GM18873 (cell line): ENCODE results near the gene OLFML1.

Experiments used
- ATAC-seq: cut with Tn5 transposase; IDR thresholded peaks from one replicate; pipeline ENCODE4 v1.9.1; 2021; ENCODE audit warnings: mild to moderate bottlenecking, moderate library complexity, moderate number of reproducible peaks; ENCODE audit not compliant: unreplicated experiment, low FRiP score

Gene OLFML1

DNA sequence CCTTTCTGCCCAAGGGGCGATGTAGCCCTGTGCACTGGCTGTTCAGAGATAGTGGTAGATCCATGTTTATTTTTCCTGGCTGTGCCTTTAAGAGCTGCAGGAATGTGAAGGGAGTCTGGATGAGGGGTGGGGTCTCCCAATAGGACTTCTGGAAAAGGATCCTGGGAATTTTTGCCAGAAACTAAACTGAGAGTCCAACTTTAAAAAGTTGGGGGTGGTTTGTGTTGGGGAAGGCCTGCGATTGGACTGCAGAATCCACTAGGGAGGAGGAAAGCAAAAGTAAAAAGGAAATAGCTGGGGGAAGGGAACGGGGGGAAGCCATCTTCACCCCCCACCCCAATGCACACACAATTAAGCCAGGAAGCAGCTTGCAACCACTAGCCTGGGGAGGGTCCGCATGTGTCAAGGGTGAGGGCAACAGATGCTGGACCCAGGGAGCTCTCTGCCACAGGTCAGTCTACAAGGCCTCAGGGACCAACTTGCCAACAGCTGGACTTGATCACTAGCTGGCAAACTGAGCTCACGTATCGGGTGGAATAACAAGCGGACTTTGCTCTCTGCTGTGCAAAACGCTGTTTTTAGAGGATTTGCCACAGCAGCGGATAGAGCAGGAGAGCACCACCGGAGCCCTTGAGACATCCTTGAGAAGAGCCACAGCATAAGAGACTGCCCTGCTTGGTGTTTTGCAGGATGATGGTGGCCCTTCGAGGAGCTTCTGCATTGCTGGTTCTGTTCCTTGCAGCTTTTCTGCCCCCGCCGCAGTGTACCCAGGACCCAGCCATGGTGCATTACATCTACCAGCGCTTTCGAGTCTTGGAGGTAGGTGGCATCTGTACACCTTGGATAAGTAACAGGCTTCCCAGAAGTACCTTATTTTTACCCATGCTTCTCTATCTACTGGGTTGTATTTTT is at the start of gene OLFML1:
OLFML1 (plus strand) TSS at position 321 of the 912 bp plus-strand sequence; CDS start at position 691, 370 bp downstream.
- no peak for ATAC-seq

DNA sequence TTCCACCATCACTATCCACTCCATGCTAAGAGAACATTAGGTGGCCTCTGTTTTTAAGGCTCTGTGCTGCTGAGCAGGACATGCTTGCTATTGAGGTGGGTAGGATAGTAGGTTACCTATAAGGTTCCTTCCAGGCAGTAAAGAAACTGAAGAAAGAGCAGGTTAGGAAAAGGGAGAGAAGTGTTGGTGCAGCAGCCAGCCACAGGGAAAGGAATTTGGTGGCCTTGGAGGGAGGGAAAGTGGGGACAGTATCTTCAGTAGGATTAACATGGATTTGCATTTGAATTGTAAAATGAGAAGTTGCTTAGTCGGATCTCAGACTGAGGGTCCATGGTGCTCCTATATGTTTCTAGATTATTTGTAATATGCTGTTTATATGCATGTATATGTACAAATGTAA is 49.2 kb upstream of the OLFML1 start:
- ATAC-seq: no peak

DNA sequence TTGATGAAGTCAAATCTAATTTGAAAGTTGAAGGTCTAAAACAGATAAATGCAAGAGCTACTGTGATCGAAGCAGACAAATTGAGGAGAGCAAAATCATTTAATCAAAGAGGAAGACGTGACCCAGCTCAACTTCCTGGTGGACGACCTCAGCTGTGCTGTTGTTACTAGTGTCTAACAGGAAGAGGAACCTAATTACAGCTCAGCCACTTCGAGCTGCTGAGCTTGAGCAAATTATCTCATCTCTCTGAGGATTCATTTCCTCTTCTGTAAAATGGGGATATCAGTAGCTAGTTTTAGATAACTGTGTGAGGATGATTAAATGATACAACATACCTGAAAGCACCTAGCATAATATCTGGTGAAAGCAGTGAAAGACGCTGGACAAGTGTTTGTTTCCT is 48.6 kb upstream of the OLFML1 start:
- ATAC-seq: peak; percentile 50

DNA sequence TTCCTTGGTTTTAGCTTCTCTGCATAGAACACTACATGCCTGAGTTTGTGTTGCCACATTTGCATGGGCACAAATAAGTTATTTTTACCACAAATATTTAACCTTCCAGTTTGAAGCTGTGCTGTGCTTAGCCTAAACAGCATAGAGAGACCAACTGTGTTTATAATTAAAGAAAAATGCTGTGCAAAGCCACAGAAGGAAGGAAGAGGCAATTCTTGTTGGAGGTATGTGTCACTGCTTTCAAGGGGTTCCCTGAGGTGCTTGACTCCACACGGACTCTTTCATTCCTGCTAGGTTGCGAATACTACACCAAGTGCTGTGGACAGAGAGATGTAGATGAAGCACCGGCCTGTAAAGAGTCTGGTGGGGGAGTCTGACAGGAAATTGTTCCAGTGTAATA is 47.6 kb upstream of the OLFML1 start:
- ATAC-seq: no peak

DNA sequence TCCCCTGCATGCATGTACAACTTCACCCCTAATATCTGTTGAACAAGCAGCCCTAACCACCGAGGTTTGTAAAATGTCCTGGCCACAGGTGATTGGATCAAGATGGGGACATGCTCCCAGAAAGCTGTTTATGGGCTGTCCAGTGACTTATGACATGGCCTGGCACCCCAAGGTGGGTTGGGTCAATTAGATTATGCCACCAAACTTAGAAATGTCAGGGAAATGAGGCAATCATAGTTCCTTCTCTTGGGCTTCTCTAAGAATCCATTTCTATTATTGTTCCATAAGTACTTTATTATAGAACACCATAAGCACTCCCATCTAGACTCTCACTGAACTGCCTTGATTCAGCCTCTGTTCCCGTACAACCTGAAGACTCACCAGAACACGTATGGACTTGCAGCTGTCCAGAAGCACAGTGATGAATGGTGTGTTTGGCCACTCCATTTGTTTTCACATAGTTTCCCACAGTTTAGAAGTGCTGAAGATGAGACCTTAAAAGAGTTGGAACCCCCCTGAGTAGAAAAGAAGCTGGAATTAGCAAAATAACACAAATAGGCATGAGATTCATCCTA is 45.5 kb upstream of the OLFML1 start:
- ATAC-seq: no peak

DNA sequence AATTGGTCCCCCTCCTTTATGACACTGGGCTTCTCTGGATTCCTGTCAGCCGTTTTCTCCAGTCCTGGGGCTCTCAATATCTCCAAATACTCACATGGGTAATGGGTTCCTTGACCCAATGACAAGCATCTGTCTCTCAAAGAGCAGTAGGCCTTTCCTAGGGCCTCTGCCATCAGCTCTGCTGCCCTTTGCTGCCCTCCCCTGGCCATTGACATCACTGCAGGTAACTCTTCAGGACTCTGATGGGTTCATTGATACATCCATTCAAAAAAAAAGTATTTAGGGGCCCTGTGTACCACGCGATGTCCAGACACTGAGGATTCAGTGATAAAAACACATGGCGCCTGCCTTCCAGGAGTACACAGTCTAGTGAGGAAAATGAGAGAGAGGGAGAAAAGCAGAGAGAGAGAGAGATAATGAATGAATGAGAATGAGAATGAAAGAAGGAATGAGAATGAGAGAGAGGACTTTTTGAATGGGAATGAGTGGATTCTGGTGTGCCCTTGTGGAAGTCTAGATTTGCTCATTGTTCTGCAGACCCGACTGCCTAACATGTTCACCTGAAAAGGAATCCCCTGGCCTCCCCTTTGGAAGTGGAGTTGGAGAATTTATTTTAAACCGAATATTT is 42.6 kb upstream of the OLFML1 start:
- ATAC-seq: no peak

DNA sequence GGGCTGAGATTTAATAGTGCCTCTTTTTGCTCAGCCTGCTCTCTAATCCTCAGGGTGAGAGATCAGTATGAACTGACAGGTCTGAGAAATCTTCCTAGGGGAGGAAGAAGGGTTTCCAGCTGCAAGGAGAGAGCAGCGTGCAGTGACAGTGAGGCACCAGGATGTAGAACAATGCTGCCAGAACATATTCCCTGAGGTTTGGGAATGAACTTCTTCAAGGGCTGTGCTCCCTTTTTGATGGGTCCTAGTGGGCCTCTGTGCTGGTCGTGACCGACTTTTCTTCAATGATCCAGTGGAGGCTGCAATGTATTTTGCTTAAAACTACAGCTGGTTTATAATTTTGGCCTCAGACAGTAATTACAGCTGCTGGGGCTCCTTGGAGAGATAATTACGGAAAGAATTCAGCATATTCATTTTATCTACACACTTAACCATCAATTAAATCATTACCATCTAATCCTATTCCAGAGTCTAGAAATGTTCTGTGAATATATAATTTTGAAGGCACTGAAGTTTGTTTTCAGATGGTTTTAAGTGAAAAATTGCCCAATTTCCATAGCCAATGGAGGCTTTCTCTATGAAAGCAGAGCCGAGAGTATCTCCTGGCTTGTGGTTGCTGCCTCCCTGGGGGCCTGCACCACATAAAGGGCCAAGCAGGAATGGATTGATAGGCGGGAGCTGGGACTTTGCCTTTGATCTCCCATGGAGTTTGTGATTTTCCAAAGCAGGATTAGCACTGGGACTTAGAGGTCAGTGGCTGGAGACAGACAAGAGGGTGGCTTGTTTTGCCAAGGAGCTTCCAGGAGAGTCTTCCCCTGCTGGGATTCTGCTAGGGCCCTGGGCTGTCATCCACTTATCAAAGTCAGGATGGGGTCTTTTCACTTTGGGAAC is 41.0 kb upstream of the OLFML1 start:
- ATAC-seq: no peak

DNA sequence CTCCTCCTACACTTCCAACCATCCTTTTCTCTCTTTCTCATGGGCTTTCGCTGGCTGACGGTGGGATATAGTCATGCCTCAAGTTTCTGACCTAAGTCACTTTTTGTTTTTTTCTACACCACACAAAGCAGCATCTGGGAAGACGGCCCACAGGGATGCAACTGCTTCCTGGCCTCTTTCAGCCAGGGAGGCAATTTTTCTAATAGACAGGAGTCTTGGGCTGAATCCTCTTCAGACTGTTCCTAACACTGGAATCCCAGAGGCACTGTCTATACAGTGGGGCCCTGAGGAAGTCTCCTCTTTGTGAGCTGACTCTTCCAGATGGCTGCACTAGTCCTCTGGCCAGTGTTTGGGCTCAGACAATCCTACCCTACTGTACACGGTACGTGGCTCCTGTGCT is 39.7 kb upstream of the OLFML1 start:
- no peak for ATAC-seq

DNA sequence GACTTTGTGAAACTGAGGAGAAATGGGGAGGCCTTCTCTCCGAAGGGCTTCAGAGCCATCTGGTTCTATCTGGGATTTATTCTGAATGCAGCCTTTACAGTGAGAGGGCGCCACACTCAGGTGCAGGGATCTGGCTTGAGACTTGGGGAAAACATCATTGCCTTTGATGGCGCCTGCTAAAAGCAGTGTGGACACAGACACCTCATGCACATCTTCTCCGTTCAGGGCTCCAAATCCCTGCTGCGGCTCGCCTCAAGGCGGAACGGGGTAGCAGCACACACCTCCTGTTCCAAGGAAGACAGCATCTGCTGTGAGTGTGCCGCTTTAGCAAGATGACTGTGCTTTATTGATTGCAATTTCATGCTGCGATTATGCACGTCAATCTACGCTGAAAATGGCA is 37.1 kb upstream of the OLFML1 start:
- no peak for ATAC-seq

DNA sequence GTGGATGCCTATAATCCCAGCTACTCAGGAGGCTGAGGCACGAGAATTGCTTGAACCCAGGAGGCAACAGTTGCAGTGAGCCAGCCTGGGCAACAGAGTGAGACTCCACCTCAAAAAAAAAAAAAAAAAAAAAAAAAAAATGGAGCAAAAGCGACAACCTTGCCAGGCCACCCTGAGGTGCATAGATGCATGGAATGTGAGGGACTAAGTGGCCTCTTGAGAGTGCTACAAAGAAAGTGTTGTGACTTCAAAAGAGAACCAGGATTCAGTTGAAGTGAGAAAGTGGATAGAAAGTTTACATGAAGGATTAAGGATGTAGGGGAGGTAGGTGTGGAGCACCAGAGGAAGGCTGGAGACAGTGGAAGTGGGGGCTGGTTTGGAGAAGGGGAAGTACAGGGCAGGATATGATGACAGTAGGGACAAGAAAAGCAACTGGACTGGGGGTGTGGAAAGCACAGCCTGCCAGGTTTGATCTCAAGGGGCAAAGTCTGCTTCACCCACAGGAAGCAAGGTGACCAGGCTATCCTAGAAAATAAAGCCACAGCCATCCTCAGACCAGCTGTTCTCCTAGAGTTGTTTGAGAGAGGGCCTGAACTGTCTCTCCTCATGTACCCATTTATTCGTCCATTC is 36.0 kb upstream of the OLFML1 start:
- ATAC-seq: no peak

DNA sequence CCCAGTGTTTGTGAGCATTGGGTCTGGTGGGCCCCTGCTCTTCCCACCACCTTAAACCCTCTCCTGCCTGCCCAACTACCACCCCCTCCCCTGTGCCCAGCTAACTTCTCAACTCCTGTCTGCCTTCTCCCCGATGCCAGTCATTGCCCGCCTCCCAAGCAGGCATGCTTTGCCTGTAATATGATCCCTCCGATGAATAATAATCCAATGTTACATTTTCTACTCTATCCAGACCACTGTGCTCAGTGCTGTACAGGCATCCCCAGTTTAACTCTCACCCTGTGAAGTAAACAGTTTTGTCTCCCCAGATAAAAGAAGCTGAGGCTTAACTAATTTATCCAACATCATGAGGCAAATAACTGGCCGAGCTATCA is 35.5 kb upstream of the OLFML1 start:
- ATAC-seq: no peak

DNA sequence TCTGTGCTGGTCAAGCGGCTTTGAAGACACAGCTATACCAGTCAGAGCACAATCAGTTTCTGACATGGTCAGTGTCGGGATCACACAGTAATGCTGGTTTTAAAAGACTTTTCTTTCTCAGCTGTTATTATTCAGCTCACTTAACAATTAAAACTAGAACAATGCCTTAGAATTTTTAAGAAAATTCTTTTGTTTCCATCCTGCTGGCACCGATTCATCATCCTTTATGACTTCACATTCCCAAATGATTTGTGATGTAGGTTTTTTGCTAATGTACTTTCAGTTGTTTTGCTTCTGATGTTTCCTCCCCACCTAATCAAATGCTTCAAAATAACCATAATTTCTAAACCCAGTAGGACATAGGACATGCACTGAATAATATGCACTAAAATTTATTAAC is 34.5 kb upstream of the OLFML1 start:
- ATAC-seq: no peak

DNA sequence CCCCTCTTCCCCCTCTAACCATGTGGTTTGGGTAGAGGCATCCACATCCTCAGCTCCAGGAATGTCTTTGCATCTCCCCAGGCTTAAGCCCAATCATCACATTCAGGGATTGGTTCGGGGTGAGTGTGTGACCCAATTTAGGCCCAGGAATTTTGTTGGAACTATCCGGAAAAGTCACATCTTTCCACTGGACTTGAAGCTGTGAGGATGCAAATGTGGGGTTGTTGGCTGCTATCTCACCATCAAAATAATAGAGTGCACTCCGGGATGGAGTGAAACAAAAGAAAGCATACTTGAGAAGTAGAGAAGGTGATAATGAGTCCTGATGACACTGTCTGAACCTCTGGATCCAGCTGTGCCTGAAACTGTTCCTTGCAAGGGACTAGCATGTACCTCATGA is 33.8 kb upstream of the OLFML1 start:
- no peak for ATAC-seq

DNA sequence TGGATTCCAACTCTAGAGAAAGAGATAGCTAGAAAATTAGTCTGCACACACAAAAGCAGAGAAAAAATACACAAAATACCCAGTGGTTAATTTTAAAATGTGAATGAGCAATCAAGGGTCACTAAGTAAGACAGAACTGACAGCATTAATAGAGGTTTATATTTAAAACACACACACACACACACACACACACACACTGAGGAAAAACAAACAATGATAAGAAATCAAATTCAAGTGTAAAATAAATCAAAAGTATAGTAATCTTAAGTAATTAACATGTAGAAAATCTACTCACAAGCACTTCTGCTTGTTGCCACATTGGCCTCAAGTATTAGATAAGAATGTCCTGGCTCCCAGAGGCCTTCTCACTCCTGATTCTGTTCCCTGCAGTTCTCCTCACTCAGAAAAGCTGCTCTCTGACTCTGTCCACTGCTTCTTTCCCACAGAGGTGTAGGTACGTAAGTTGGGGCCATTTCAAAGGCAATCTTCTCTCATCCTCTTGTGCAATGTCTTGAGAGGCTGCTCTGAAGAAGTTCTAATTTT is 33.3 kb upstream of the OLFML1 start:
- ATAC-seq: no peak

DNA sequence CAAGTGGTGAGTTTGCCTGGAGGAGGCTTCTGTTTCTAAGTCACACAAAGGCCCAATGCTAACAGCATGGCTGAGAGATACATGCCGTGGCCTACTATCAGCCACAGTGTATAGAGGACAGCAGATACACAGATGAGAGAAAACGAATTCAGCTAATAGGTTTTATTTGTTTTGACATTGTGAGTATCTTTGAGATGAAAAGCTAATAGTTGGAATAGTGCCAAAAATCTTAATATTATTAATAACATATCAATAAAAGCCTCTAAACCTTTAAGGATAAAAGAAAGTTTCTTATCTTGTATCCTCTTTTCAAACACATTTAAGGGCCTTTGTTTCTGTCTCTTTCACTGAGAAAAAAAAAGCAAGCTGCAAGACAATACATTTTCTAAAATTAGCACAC is 30.5 kb upstream of the OLFML1 start:
- ATAC-seq: no peak

DNA sequence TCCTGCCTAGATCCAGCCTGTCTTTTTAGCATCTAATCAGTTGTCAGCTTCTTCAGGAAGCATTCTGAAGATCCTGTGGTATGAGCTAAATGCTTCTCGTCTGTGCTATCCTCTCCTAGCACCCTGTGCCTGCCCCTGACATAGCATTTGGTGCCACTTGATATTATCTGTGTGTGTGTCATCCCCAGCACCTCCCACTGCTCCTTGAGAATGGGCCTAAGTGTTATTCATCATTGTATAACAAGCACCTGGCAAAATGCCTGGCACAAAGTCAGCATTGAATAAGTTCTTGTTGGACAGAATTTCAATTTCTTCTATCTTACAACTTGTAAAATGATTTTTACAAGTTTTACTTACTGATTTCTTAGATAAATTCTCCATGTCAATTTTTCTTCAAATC is 28.1 kb upstream of the OLFML1 start:
- ATAC-seq: no peak

DNA sequence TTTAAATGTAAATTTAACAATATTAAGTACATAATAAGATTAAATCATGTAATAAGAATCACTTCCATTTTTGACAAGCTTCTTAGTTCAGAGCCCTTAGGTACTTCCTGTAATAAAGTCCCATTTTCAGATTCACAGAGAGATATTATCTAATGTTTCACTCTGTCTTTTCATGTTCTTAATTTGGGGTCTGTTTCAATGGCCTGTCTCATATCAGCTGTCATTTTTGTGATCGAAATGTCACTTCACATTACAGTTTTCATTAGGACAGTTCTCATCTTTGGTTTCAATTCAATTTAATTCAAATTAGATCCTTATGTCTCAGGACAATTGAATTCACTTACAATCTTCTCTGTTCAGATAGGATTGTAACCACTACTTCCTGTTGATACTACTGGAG is 22.6 kb upstream of the OLFML1 start:
- ATAC-seq: no peak

DNA sequence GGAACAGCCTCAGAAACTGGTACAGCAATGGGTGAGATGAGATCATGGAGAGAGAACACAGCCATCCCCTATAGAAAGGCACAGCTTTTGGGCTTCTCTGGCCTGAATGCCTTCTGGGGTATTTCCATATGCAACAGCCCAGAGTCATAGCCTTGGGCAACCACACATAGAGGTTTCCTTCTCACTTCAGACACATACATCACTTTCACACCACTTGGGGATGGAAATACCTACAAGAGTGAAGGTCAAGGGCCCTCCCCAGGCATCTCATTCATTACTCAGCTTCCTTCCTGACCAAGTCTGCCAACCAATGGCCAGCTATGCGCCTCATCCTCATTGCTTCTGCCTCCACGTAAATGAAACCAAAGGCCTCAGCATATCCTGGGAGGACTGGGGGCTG is 17.7 kb upstream of the OLFML1 start:
- no peak for ATAC-seq

DNA sequence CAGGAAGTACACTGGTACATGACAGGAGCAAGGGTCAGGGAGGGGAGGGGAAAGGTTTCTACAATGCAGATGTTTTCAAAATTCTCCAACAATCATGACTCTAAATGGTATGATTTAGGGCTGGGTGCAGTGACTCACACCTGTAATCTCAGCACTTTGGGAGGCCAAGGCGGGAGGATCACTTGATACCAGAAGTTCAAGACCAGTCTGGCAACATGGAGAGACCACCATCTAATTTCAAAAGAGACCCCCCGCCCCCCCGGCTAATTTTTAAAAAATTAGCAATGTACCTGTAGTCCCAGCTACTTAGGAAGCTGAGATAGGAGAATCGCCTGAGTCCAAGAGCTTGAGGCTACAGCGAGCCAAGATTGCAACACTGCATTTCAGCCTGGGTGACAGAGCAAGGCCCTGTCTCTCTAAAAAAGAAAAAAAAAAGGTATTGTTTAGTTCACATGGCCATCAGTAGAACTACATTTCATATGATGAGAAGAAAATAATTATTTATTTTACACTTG is 15.9 kb upstream of the OLFML1 start:
- ATAC-seq: no peak

DNA sequence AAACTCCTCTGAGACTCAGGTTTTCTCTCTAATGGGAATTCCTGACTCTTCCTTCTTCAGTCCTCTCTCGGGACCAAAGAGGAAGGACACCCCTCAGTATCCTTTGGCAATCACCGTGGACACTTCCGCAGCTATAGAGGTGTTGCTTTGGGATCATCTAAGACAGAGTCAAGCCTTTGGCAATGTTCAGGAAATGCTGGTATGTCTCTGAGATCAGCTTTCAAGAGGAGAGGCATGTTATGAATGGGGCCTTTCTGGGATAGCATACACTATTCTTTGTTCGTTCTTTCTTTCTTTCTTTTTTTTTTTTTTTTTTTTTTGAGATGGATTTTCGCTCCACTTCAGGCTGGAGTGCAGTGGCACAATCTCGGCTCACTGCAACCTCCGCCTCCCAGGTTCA is 14.2 kb upstream of the OLFML1 start:
- no peak for ATAC-seq
